Measurements from ENCODE around the gene SLC25A42.

DNA sequence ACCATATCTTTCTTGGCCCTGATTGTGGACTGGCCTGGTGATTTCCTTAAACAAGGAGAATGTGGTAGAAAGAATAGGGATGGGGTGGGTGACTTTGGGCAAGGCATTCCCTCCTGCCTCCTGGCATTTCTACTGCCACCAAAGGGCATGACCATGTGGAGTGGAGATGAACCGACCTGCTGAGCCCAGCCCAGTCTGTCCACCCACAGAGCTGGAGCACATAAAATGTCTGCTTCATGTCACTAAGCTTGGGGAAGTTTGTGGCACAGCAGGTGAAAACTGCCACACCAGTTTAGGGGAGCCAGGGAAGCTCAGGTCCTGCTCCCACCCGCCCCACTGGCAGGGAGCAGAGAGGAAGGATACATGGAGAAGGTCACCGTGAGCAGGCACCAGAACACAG is 68.2 kb downstream of the SLC25A42 start:
- TF ChIP-seq EZH2 (IDR thresholded peaks at IDR 0.05; ENCODE audit: borderline replicate concordance, insufficient read depth, low read depth, low read length, poor library complexity, severe bottlenecking): no peak
- TF ChIP-seq, protein P1, sequence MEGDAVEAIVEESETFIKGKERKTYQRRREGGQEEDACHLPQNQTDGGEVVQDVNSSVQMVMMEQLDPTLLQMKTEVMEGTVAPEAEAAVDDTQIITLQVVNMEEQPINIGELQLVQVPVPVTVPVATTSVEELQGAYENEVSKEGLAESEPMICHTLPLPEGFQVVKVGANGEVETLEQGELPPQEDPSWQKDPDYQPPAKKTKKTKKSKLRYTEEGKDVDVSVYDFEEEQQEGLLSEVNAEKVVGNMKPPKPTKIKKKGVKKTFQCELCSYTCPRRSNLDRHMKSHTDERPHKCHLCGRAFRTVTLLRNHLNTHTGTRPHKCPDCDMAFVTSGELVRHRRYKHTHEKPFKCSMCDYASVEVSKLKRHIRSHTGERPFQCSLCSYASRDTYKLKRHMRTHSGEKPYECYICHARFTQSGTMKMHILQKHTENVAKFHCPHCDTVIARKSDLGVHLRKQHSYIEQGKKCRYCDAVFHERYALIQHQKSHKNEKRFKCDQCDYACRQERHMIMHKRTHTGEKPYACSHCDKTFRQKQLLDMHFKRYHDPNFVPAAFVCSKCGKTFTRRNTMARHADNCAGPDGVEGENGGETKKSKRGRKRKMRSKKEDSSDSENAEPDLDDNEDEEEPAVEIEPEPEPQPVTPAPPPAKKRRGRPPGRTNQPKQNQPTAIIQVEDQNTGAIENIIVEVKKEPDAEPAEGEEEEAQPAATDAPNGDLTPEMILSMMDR (IDR thresholded peaks at IDR 0.05): no peak
